HepG2 (cell line): ENCODE measurements around the gene TOR2A. TPM values are rescaled to one million over a fixed set of nuclear protein-coding genes. Genes with fewer than 3 reads are reported as not detected.

Source experiments
- BCL6 ChIP-seq: IDR thresholded peaks from 2 replicates; pipeline ENCODE4 v1.6.1; 2016; ENCODE audit warnings: missing genetic modification reagents, missing compliant biosample characterization
- CBX1 ChIP-seq: IDR thresholded peaks from one replicate; pipeline ENCODE4 v1.6.1; 2016; ENCODE audit warnings: antibody characterized with exemption, low read depth
- CERS6 ChIP-seq: sonication (generic); formaldehyde crosslinking; IDR thresholded peaks from 2 replicates; pipeline ENCODE4 v1.5.0; 2020; ENCODE audit warnings: missing genetic modification reagents
- HNRNPUL1 ChIP-seq: fragments of 200-400 bp; formaldehyde crosslinking; IDR thresholded peaks from 2 replicates; pipeline ENCODE4 v1.6.1; 2017; ENCODE audit warnings: low read depth, mild to moderate bottlenecking, low read length, moderate library complexity
- KDM5B ChIP-seq: sonication (generic); formaldehyde crosslinking; IDR thresholded peaks from 2 replicates; pipeline ENCODE4 v1.4.0; 2020; ENCODE audit warnings: missing genetic modification reagents, mild to moderate bottlenecking, borderline replicate concordance
- MLX ChIP-seq: IDR thresholded peaks from 2 replicates; pipeline ENCODE4 v1.6.1; 2016
- TEF ChIP-seq: sonication (generic); formaldehyde crosslinking; IDR thresholded peaks from 2 replicates; pipeline ENCODE4 v1.5.0; 2020; ENCODE audit warnings: missing genetic modification reagents
- ZBTB14 ChIP-seq: sonication (generic); formaldehyde crosslinking; IDR thresholded peaks from 2 replicates; pipeline ENCODE4 v1.4.0; 2020; ENCODE audit warnings: missing genetic modification reagents
- ZMYM4 ChIP-seq: sonication (generic); formaldehyde crosslinking; IDR thresholded peaks from 2 replicates; pipeline ENCODE4 v1.8.1; 2023; ENCODE audit warnings: mild to moderate bottlenecking, missing genetic modification reagents
- ZNF20 ChIP-seq: sonication (generic); formaldehyde crosslinking; IDR thresholded peaks from 2 replicates; pipeline ENCODE4 v1.4.0; 2020; ENCODE audit warnings: mild to moderate bottlenecking, moderate library complexity, missing genetic modification reagents
- ZNF292 ChIP-seq: sonication (generic); formaldehyde crosslinking; IDR thresholded peaks from 2 replicates; pipeline ENCODE4 v1.8.1; 2022; ENCODE audit warnings: mild to moderate bottlenecking, low read depth, missing genetic modification reagents, borderline replicate concordance
- ZNF329 ChIP-seq: sonication (generic); formaldehyde crosslinking; IDR thresholded peaks from 2 replicates; pipeline ENCODE4 v1.9.0; 2021; ENCODE audit warnings: low read depth, mild to moderate bottlenecking, missing genetic modification reagents
- ZNF407 ChIP-seq: sonication (generic); formaldehyde crosslinking; IDR thresholded peaks from one replicate; pipeline ENCODE4 v1.5.1; 2020; ENCODE audit warnings: mild to moderate bottlenecking, missing genetic modification reagents; ENCODE audit errors: not compliant biosample characterization
- ZNF569 ChIP-seq: sonication (generic); formaldehyde crosslinking; IDR thresholded peaks from 2 replicates; pipeline ENCODE4 v1.5.0; 2020; ENCODE audit warnings: mild to moderate bottlenecking, missing genetic modification reagents, moderate library complexity, borderline replicate concordance
- ZNF580 ChIP-seq: IDR thresholded peaks from 2 replicates; pipeline ENCODE4 v1.6.1; 2016; ENCODE audit warnings: low read depth, borderline replicate concordance
- ZNF816 ChIP-seq: sonication (generic); formaldehyde crosslinking; IDR thresholded peaks from 2 replicates; pipeline ENCODE4 v1.8.0; 2022; ENCODE audit warnings: missing genetic modification reagents, mild to moderate bottlenecking, borderline replicate concordance
- polyA plus RNA-seq, 8 experiments: library from polyadenylated mRNA; depleted of rRNA in 3 of 8; stranded (reverse) in 7 of 8; unstranded in 1 of 8; fragments of >200 nt; fragmentation: Illumina TruSeq in 4 of 8; extraction: Trizol in 4 of 8; gene quantifications; 2 replicates each; pipeline versions ENCODE4 v1.2.1 to v1.2.3, GENCODE V29; 2011 to 2016; ENCODE audit warnings: low read depth in 4 of 8, missing spikeins in 1 of 8, mixed read lengths in 1 of 8; ENCODE audit not compliant: insufficient read depth in 1 of 8
- total RNA-seq, 5 experiments: library from RNA; depleted of rRNA; stranded (reverse); fragments of >200 nt; fragmentation: Illumina TruSeq; extraction: Trizol; gene quantifications; 2 replicates each; pipeline ENCODE4 v1.2.3, GENCODE V29; 2016; ENCODE audit warnings: low read depth in 1 of 5

TOR2A gene
- total and polyA plus RNA-seq, 2 of the 13 experiments (the other 11 are each of a cell fraction or from before 2014, with no cell fraction given): 3.5 to 7.2 TPM

GRCh38 chr9:127734747-127735529, at the start of gene TOR2A (continued):
- TF ChIP-seq ZNF580 (0 out of 2 replicates have a peak, but pooled peaks have one; percentile 54), ZBTB14 (CRISPR knock-in tag) (no peak), ZNF20 (CRISPR knock-in tag) (no peak), BCL6 (CRISPR knock-in tag) (peak; percentile 23; the same call in 1 of the 2 replicates), ZNF329 (no peak), MLX (CRISPR knock-in tag) (no peak), TEF (CRISPR knock-in tag) (no peak), ZMYM4 (peak; percentile 47; the same call in 1 of the 2 replicates), ZNF407 (no peak), HNRNPUL1 (no peak), CBX1 (no peak), ZNF292 (CRISPR knock-in tag) (no peak), ZNF816 (no peak), KDM5B (CRISPR knock-in tag) (no peak; the same call in 1 of the 2 replicates), CERS6 (no peak), ZNF569 (CRISPR knock-in tag) (no peak)
